HepG2 (cell line): ENCODE data around the gene ARL8B. TPM values are rescaled to one million over a fixed set of nuclear protein-coding genes. Genes with fewer than 3 reads are reported as not detected.

Source experiments
- ARNTL ChIP-seq: sonication (generic); formaldehyde crosslinking; IDR thresholded peaks from 2 replicates; pipeline ENCODE4 v1.4.0; 2020; ENCODE audit warnings: mild to moderate bottlenecking, missing genetic modification reagents
- BRCA1 ChIP-seq: sonication (generic); formaldehyde crosslinking; IDR thresholded peaks from 2 replicates; pipeline ENCODE4 v1.4.0; 2020; ENCODE audit warnings: missing genetic modification reagents
- ELF3 ChIP-seq: IDR thresholded peaks from 2 replicates; pipeline ENCODE4 v1.6.1; 2016; ENCODE audit warnings: missing genetic modification reagents, missing compliant biosample characterization
- FOXC1 ChIP-seq: sonication (generic); formaldehyde crosslinking; IDR thresholded peaks from 2 replicates; pipeline ENCODE4 v1.8.0; 2022; ENCODE audit warnings: mild to moderate bottlenecking, missing genetic modification reagents, borderline replicate concordance
- HOXA5 ChIP-seq: sonication (generic); formaldehyde crosslinking; IDR thresholded peaks from 2 replicates; pipeline ENCODE4 v1.4.0; 2020; ENCODE audit warnings: missing genetic modification reagents
- HOXA7 ChIP-seq: sonication (generic); formaldehyde crosslinking; IDR thresholded peaks from 2 replicates; pipeline ENCODE4 v1.8.1; 2022; ENCODE audit warnings: mild to moderate bottlenecking, missing genetic modification reagents, moderate library complexity
- KDM2A ChIP-seq: sonication (generic); formaldehyde crosslinking; IDR thresholded peaks from 2 replicates; pipeline ENCODE4 v1.4.0; 2020; ENCODE audit warnings: low read depth, missing genetic modification reagents, borderline replicate concordance
- MAF1 ChIP-seq: sonication (generic); formaldehyde crosslinking; IDR thresholded peaks from 2 replicates; pipeline ENCODE4 v1.5.0; 2020; ENCODE audit warnings: missing genetic modification reagents, borderline replicate concordance
- NFE2 ChIP-seq: sonication (generic); formaldehyde crosslinking; IDR thresholded peaks from 2 replicates; pipeline ENCODE4 v1.4.0; 2020; ENCODE audit warnings: missing genetic modification reagents
- NFE2L2 ChIP-seq: fragments of 150-350 bp; IDR thresholded peaks from 2 replicates; pipeline ENCODE4 v1.6.1; 2014; ENCODE audit warnings: low read length
- NFRKB ChIP-seq: fragments of 450-650 bp; IDR thresholded peaks from 2 replicates; pipeline ENCODE4 v1.6.1; 2017
- ONECUT2 ChIP-seq: sonication (generic); formaldehyde crosslinking; IDR thresholded peaks from 2 replicates; pipeline ENCODE4 v1.4.0; 2020; ENCODE audit warnings: missing genetic modification reagents
- SNAI1 ChIP-seq: sonication (generic); formaldehyde crosslinking; IDR thresholded peaks from 2 replicates; pipeline ENCODE4 v1.5.0; 2020; ENCODE audit warnings: mild to moderate bottlenecking, missing genetic modification reagents, borderline replicate concordance
- SOX5 ChIP-seq: IDR thresholded peaks from 2 replicates; pipeline ENCODE4 v1.6.1; 2016; ENCODE audit warnings: borderline replicate concordance
- SUZ12 ChIP-seq: fragments of 150-350 bp; IDR thresholded peaks from 2 replicates; pipeline ENCODE4 v1.6.1; 2014; ENCODE audit warnings: low read depth, low read length
- TAF1 ChIP-seq: sonication (generic); formaldehyde crosslinking; IDR thresholded peaks from 2 replicates; pipeline ENCODE4 v1.4.0; 2020; ENCODE audit warnings: missing genetic modification reagents
- TRIM24 ChIP-seq: sonication (generic); formaldehyde crosslinking; IDR thresholded peaks from 2 replicates; pipeline ENCODE4 v1.8.0; 2022; ENCODE audit warnings: mild to moderate bottlenecking, missing genetic modification reagents
- YY1 ChIP-seq: IDR thresholded peaks from 2 replicates; pipeline ENCODE4 v1.6.1; 2011; ENCODE audit warnings: low read length, low read depth, moderate library complexity, mild to moderate bottlenecking; ENCODE audit not compliant: insufficient read depth, insufficient replicate concordance
- ZBTB20 ChIP-seq: sonication (generic); formaldehyde crosslinking; IDR thresholded peaks from 2 replicates; pipeline ENCODE4 v1.8.1; 2023; ENCODE audit warnings: missing genetic modification reagents, low read depth, mild to moderate bottlenecking, borderline replicate concordance
- ZFP62 ChIP-seq: sonication (generic); formaldehyde crosslinking; IDR thresholded peaks from 2 replicates; pipeline ENCODE4 v1.4.0; 2020; ENCODE audit warnings: missing genetic modification reagents
- ZKSCAN8 ChIP-seq: IDR thresholded peaks from 2 replicates; pipeline ENCODE4 v1.6.1; 2016; ENCODE audit warnings: borderline replicate concordance, missing genetic modification reagents, missing compliant biosample characterization
- ZNF337 ChIP-seq: sonication (generic); formaldehyde crosslinking; IDR thresholded peaks from 2 replicates; pipeline ENCODE4 v1.5.1; 2020; ENCODE audit warnings: missing genetic modification reagents, low read depth, mild to moderate bottlenecking, borderline replicate concordance
- ZNF33A ChIP-seq: sonication (generic); formaldehyde crosslinking; IDR thresholded peaks from 2 replicates; pipeline ENCODE4 v1.5.1; 2020; ENCODE audit warnings: missing genetic modification reagents, mild to moderate bottlenecking, moderate library complexity, borderline replicate concordance
- ZNF33B ChIP-seq: sonication (generic); formaldehyde crosslinking; IDR thresholded peaks from 2 replicates; pipeline ENCODE4 v1.5.1; 2020; ENCODE audit warnings: mild to moderate bottlenecking, missing genetic modification reagents
- ZNF367 ChIP-seq: sonication (generic); formaldehyde crosslinking; IDR thresholded peaks from 2 replicates; pipeline ENCODE4 v1.4.0; 2020; ENCODE audit warnings: missing genetic modification reagents, borderline replicate concordance
- ZNF557 ChIP-seq: sonication (generic); formaldehyde crosslinking; IDR thresholded peaks from 2 replicates; pipeline ENCODE4 v1.4.0; 2020; ENCODE audit warnings: missing genetic modification reagents
- ZNF674 ChIP-seq: sonication (generic); formaldehyde crosslinking; IDR thresholded peaks from 2 replicates; pipeline ENCODE4 v1.5.0; 2020; ENCODE audit warnings: low read depth, mild to moderate bottlenecking, missing genetic modification reagents
- ZNF768 ChIP-seq: sonication (generic); formaldehyde crosslinking; IDR thresholded peaks from 2 replicates; pipeline ENCODE4 v1.4.0; 2020; ENCODE audit warnings: missing genetic modification reagents
- ZNF781 ChIP-seq: sonication (generic); formaldehyde crosslinking; IDR thresholded peaks from 2 replicates; pipeline ENCODE4 v1.5.1; 2020; ENCODE audit warnings: borderline replicate concordance, mild to moderate bottlenecking, missing genetic modification reagents; ENCODE audit errors: not compliant biosample characterization
- polyA plus RNA-seq, 8 experiments: library from polyadenylated mRNA; depleted of rRNA in 3 of 8; stranded (reverse) in 7 of 8; unstranded in 1 of 8; fragments of >200 nt; fragmentation: Illumina TruSeq in 4 of 8; extraction: Trizol in 4 of 8; gene quantifications; 2 replicates each; pipeline versions ENCODE4 v1.2.1 to v1.2.3, GENCODE V29; 2011 to 2016; ENCODE audit warnings: low read depth in 4 of 8, missing spikeins in 1 of 8, mixed read lengths in 1 of 8; ENCODE audit not compliant: insufficient read depth in 1 of 8
- total RNA-seq, 5 experiments: library from RNA; depleted of rRNA; stranded (reverse); fragments of >200 nt; fragmentation: Illumina TruSeq; extraction: Trizol; gene quantifications; 2 replicates each; pipeline ENCODE4 v1.2.3, GENCODE V29; 2016; ENCODE audit warnings: low read depth in 1 of 5
- TF ChIP-seq, protein P1 (sequence below): sonication (generic); formaldehyde crosslinking; IDR thresholded peaks from 2 replicates; pipeline ENCODE4 v1.4.0; 2020; ENCODE audit warnings: missing genetic modification reagents

ARL8B gene
- total and polyA plus RNA-seq, 2 of the 13 experiments (the other 11 are each of a cell fraction or from before 2014, with no cell fraction given), result 23.5 to 30.4 TPM

DNA sequence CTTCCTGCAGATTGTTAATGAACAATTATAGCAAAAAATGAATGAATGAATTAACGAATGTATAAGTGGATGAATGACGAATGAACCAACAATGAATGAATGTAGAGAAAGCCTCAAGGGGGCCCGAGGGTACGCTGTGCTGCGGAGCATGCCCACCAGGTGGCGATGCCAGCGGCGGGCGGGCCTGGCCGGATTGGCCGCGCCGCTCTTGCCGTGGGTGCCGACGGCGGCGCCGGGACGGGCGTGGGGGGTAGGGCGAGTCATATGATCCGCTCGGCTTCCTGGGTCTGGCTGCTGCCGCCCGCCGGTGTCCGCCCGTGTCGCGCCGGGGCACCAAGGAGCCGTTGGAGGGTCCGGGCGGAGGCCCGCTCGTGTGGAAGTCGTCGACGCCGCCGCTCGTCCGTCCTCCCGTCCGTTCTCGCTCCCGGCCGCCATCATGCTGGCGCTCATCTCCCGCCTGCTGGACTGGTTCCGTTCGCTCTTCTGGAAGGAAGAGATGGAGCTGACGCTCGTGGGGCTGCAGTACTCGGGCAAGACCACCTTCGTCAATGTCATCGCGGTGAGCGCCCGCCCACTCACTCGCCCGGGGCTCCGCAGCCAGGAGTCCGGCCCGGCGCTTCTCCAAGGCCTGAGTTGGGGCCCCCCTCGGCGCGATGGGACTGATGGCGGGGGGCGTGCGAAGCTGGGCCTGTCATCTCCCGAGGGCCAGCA lies at the start of gene ARL8B (continued):
- 0 out of 2 replicates have a peak, but pooled peaks have one; percentile 47 for TF ChIP-seq ZNF33A (CRISPR knock-in tag)
- TF ChIP-seq TAF1 (CRISPR knock-in tag), result peak; percentile 87
- TF ChIP-seq TRIM24, result no peak
- TF ChIP-seq ARNTL (CRISPR knock-in tag), result peak; percentile 66; the same call in 1 of the 2 replicates
- TF ChIP-seq ZFP62 (CRISPR knock-in tag), result peak; percentile 58; the same call in 1 of the 2 replicates
- peak; percentile 54; the same call in 1 of the 2 replicates for TF ChIP-seq ELF3 (CRISPR knock-in tag)
- TF ChIP-seq SNAI1, result no peak; the same call in 1 of the 2 replicates
- TF ChIP-seq SOX5 (CRISPR knock-in tag), result peak; percentile 56; the same call in 1 of the 2 replicates
- peak; percentile 93 for TF ChIP-seq FOXC1
- peak; percentile 85; the same call in 1 of the 2 replicates for TF ChIP-seq KDM2A (CRISPR knock-in tag)
- no peak for TF ChIP-seq ZNF33B (CRISPR knock-in tag)
- TF ChIP-seq ZNF674 (CRISPR knock-in tag), result peak; percentile 45; the same call in 1 of the 2 replicates
- TF ChIP-seq ZNF367 (CRISPR knock-in tag), result 0 out of 2 replicates have a peak, but pooled peaks have one; percentile 45
- no peak for TF ChIP-seq NFE2L2
- no peak for TF ChIP-seq ZNF557 (CRISPR knock-in tag)
- peak; percentile 50; the same call in 1 of the 2 replicates for TF ChIP-seq ZKSCAN8 (CRISPR knock-in tag)
- peak; percentile 47; the same call in 1 of the 2 replicates for TF ChIP-seq MAF1 (CRISPR knock-in tag)
- TF ChIP-seq ZBTB20 (CRISPR knock-in tag), result no peak; the same call in 1 of the 2 replicates
- TF ChIP-seq BRCA1 (CRISPR knock-in tag), result peak; percentile 81; the same call in 1 of the 2 replicates
- TF ChIP-seq NFRKB, result no peak
- peak; percentile 16; the same call in 1 of the 2 replicates for TF ChIP-seq ZNF768 (CRISPR knock-in tag)
- peak; percentile 36 for TF ChIP-seq ZNF781 (CRISPR knock-in tag)
- TF ChIP-seq ZNF337 (CRISPR knock-in tag), result no peak
- TF ChIP-seq HOXA7 (CRISPR knock-in tag), result 0 out of 2 replicates have a peak, but pooled peaks have one; percentile 75
- no peak for TF ChIP-seq ONECUT2 (CRISPR knock-in tag)
- TF ChIP-seq SUZ12, result no peak
- TF ChIP-seq YY1, result peak; percentile 84
- peak; percentile 86 for TF ChIP-seq HOXA5 (CRISPR knock-in tag)
- TF ChIP-seq NFE2, result no peak
- TF ChIP-seq, protein P1, sequence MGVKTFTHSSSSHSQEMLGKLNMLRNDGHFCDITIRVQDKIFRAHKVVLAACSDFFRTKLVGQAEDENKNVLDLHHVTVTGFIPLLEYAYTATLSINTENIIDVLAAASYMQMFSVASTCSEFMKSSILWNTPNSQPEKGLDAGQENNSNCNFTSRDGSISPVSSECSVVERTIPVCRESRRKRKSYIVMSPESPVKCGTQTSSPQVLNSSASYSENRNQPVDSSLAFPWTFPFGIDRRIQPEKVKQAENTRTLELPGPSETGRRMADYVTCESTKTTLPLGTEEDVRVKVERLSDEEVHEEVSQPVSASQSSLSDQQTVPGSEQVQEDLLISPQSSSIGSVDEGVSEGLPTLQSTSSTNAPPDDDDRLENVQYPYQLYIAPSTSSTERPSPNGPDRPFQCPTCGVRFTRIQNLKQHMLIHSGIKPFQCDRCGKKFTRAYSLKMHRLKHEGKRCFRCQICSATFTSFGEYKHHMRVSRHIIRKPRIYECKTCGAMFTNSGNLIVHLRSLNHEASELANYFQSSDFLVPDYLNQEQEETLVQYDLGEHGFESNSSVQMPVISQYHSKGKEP (CRISPR knock-in tag), result no peak
